Measurements from ENCODE around the gene ATP5F1E.

ATP5F1E gene

DNA sequence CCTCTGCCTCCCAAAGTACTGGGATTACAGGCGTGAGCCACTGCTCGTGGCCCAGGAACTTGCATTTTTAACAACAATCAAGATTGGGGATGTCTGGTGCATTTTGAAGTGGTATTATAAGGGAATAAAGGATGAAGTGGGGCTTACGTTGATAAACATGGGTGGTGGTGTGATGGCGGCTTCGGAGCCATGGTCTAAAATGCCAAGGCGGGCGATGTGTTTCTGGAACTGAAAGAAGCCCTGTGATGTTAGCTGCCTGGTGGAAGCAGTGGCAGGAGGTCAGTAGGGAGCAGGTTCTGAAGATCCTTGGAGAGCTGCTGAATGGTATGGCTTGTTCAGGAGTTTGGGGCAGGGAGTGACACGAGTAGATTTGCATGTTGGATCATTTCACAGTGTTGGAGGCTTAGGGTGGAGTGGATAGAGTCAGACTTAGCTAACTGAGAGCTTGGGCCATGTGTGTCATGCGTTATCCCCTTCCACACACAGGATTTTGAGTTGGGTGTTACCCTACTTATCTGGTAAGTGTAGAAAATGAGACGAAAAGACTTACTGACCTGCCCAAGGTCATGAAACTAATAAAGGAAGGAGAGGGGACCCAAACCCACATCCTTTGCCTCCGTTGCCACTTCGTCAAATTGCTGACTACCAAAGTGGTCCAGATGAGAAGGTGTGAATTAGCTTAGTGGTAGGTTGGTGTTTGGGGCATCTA lies 49.6 kb downstream of the ATP5F1E start:
- Mint-ChIP-seq H3K27ac (peak overlapping the region; percentile 69 to 79), H3K4me3 (peak overlapping the region; percentile 82 to 88), H3K4me1 (peaks cover 29% of the 10 kb centered on the region), H3K9me3 (no peaks in the 10 kb centered on the region), H3K27me3 (no peaks in the 10 kb centered on the region)
- ATAC-seq, result peak; percentile 41
- DNase-seq, result no peak

DNA sequence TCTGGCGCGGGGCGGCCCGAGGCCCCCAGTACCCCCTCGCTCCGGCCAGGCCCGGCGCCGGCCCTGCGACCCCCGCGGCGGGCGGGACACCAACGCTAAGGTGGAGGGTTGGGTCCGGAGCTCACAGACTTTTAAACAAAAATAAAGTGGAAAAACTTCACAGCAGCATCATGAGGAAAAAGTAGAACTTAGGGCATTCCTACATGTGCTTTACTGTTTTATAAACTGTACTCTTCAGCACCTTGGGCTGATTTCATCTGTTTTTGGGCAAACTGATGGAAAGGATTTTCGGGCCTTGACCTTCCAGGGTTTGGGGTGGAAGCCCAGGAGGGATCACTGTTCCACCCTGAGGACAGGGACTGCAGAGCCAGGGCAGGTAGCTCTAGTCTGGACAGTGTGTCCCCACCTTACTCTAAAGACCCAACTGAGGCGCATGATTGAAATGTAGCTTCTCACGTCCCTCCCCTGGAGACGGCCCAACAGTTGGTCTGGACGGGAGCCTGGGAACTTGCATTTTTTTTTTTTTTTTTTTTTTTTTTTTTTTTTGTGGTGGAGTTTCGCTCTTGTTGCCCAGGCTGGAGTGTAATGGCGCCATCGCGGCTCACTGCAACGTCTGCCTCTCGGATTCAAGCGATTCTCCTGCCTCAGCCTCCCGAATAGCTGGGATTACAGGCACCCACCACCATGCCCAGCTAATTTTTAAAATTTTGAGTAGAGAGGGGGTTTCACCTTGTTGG lies 50.3 kb downstream of the ATP5F1E start:
- peaks cover 29% of the 10 kb centered on the region for H3K4me1 Mint-ChIP-seq
- H3K4me3 Mint-ChIP-seq, result peak overlapping the region; percentile 82 to 88
- no peaks in the 10 kb centered on the region for H3K27me3 Mint-ChIP-seq
- ATAC-seq (peak; percentile 8), DNase-seq (peak in 1 of 2 donors; percentile 12)
- H3K9me3 Mint-ChIP-seq, result peaks cover 2 to 3% of the 10 kb centered on the region in 2 donors
- peak overlapping the region; percentile 81 to 88 for H3K27ac Mint-ChIP-seq

- ATAC-seq, result peak; percentile 87
- H3K4me3 Mint-ChIP-seq, result peak within 1 kb of the TSS; percentile 82 to 88
- no peaks in the 10 kb centered on the region for H3K27me3 Mint-ChIP-seq
- H3K9me3 Mint-ChIP-seq, result peaks cover 8 to 11% of the 10 kb centered on the region in 2 donors
- DNase-seq, result peak; percentile 85 to 88
- H3K4me1 Mint-ChIP-seq, result peaks cover 29% of the 10 kb centered on the region
- H3K27ac Mint-ChIP-seq, result peak within 1 kb of the TSS; percentile 81 to 88
Measured at GRCh38 chr20:58980711-58981627, 51.2 kb downstream of the ATP5F1E start, which contains the start of gene NELFCD. NELFCD (plus strand) TSS chr20:58981256; CDS start chr20:58981310, 54 bp downstream.

DNA sequence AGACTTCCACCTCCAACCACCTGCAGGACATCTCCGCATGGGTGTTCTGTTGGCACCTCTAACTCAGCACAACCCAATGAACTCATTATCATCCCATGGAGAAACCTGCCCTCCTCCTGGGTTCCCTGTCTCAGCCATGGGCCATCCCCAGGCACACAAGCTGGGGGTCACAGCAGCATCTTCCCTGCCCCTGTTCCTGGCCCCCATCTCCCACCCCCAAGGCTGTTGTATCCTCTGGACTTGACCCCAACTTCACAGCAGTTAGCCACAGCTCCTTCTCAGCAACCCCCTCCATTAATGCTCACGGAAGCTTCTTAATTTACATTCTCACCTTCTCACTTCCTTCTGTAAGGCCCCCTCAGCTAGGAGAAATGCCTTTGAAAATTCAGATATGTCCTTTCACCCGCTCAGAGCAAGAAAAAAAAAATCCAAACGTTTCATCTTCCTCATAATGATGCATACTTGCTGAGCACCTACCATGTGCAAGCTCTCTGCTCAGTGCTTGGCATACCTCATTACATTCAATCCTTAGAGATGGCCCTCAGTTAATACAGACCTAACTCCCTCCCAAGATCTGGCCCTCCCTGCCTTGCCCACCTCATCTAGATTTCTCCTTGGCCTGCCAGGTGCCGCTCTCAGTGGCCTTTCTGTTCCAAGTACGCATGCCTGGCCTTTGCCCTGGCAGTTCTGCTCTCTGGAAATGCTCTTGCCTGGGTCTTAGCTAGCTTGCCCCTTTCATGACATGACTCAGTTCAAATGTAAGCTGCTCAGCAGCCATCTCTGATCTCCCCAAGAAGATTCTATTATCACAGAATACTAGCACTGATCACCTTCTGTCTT lies 53.6 kb downstream of the ATP5F1E start:
- DNase-seq, result no peak
- no peaks in the 10 kb centered on the region for H3K27me3 Mint-ChIP-seq
- ATAC-seq, result no peak
- H3K4me3 Mint-ChIP-seq, result no peak overlapping the region
- H3K27ac Mint-ChIP-seq, result no peak overlapping the region
- peaks cover 8 to 25% of the 10 kb centered on the region in 2 donors for H3K9me3 Mint-ChIP-seq
- peaks cover 16% of the 10 kb centered on the region for H3K4me1 Mint-ChIP-seq

- Mint-ChIP-seq H3K27ac (no peak overlapping the region), H3K4me1 (no peaks in the 10 kb centered on the region), H3K4me3 (no peak overlapping the region), H3K9me3 (peaks cover 8 to 25% of the 10 kb centered on the region in 2 donors), H3K27me3 (no peaks in the 10 kb centered on the region)
- ATAC-seq (peak; percentile 13), DNase-seq (no peak)
Measured at GRCh38 chr20:58976061-58976730, 55.9 kb downstream of the ATP5F1E start.
